Transverse colon (tissue), 4 donors: ENCODE results near the gene HOXA6. TPM values are rescaled to one million over a fixed set of nuclear protein-coding genes. Genes with fewer than 3 reads are reported as not detected.

Experiments used
- DNase-seq: peaks from one replicate; pipeline ENCODE4 v3.0.0-alpha.2; 2019
- H3K27ac ChIP-seq, 4 donors: fragments of 200-600 bp; sonication (generic); 2 replicates each; pipeline ENCODE4 v1.5.1; 2016 to 2018; ENCODE audit warnings: inconsistent platforms in 4 of 4
- H3K27me3 ChIP-seq: fragments of 200-600 bp; sonication (generic); 2 replicates; pipeline ENCODE4 v1.5.1; 2017; ENCODE audit warnings: inconsistent platforms
- H3K36me3 ChIP-seq, 4 donors: fragments of 200-600 bp; sonication (generic); 2 replicates each; pipeline ENCODE4 v1.5.1; 2017 to 2019; ENCODE audit warnings: inconsistent platforms in 4 of 4
- H3K4me1 ChIP-seq, 4 donors: fragments of 200-600 bp; sonication (generic); 2 replicates each; pipeline ENCODE4 v1.5.1; 2017 to 2020; ENCODE audit warnings: inconsistent platforms in 4 of 4
- H3K4me3 ChIP-seq, 4 donors: fragments of 200-600 bp; sonication (generic); 1 replicate in 1 of 4; 2 replicates in 3 of 4; pipeline versions ENCODE4 v1.5.1 to v1.6.1; 2017 to 2019; ENCODE audit warnings: inconsistent platforms in 4 of 4
- H3K9me3 ChIP-seq, 2 donors: fragments of 200-600 bp; sonication (generic); 2 replicates each; pipeline ENCODE4 v1.5.1; 2017 to 2019; ENCODE audit warnings: inconsistent platforms in 2 of 2
- CTCF ChIP-seq, 5 experiments: fragments of 200-600 bp in 3 of 5; fragments of 450-650 bp in 2 of 5; sonication (generic) in 3 of 5; IDR thresholded peaks; 1 replicate in 2 of 5; 2 replicates in 3 of 5; pipeline ENCODE4 v1.5.1; 2016 to 2017; ENCODE audit warnings: antibody characterized with exemption in 5 of 5, inconsistent platforms in 3 of 5, mild to moderate bottlenecking in 2 of 5, moderate library complexity in 1 of 5
- EP300 ChIP-seq: sonication (generic); formaldehyde crosslinking; IDR thresholded peaks from one replicate; pipeline ENCODE4 v1.6.1; 2017; ENCODE audit warnings: antibody characterized with exemption, low read depth
- POLR2A ChIP-seq: fragments of 450-650 bp; IDR thresholded peaks from one replicate; pipeline ENCODE4 v1.6.1; 2016; ENCODE audit warnings: antibody characterized with exemption, mild to moderate bottlenecking, moderate library complexity
- POLR2AphosphoS5 ChIP-seq, 3 donors: sonication (generic); formaldehyde crosslinking; IDR thresholded peaks; one replicate each; pipeline ENCODE4 v1.6.1; 2016; ENCODE audit warnings: antibody characterized with exemption in 3 of 3
- WGBS, 2 donors: methylation state at CpG; one replicate each; pipeline ENCODE4 v1.1.5; 2018; ENCODE audit warnings: low coverage in 1 of 2; 5-methylcytosine and 5-hydroxymethylcytosine counted together
- in situ Hi-C, 4 donors: fragments of 200-750 bp; cut with MboI; loops; one replicate each; pipeline versions ENCODE4 v1.15.0 to v1.15.1; 2017; ENCODE audit warnings: low sequenced_read_pairs in 3 of 4, low pct_ligation_motif_present in 1 of 4, low pct_unique_long_range_greater_than_20kb in 1 of 4
- intact Hi-C: fragments of 100-400 bp; cut with DNase I; formaldehyde crosslinking; loops from one replicate; pipeline ENCODE4 v1.15.1; 2023; ENCODE audit warnings: low total_unique reads
- total RNA-seq, 4 donors: library from RNA; depleted of rRNA; stranded (reverse); fragments of >200 nt; gene quantifications; one replicate each; pipeline ENCODE4 v1.1.0, GENCODE V29; 2016

Gene HOXA6
- total RNA-seq, 4 donors from 2014 or later, result 12.9 to 27.8 (median 17.3) TPM

GRCh38 chr7:27110186-27111031, 37.2 kb downstream of the HOXA6 start:
- TF ChIP-seq POLR2A (no peak), POLR2AphosphoS5 (IDR thresholded peaks at IDR 0.05) (peak; percentile 52 to 60 (median 53)), EP300 (no peak)
- 49% methylated on average over 62 of the region's 66 CpGs; no CpG with 5 or more reads in 1 of the 2 donors for WGBS, 2 donors
- intact Hi-C loops, result no loop called here

GRCh38 chr7:27109466-27110185, 37.9 kb downstream of the HOXA6 start:
- in situ Hi-C loops, result no loop called here
- no peak overlapping the region for H3K4me3 ChIP-seq
- no peaks in the 10 kb centered on the region for H3K9me3 ChIP-seq
- intact Hi-C loops, result loop anchor here (5.0 kb wide), 1 partner anchor 38 kb away; the partner anchor contains the start of gene HOXA6
- peaks cover 10 to 90% (median 59%) of the 10 kb centered on the region in 4 donors for H3K4me1 ChIP-seq
- no peaks in the 10 kb centered on the region for H3K27me3 ChIP-seq
- no peaks in the 10 kb centered on the region for H3K36me3 ChIP-seq
- peak overlapping the region; percentile 90 to 96 (median 92) for H3K27ac ChIP-seq
- TF ChIP-seq EP300, result no peak
- WGBS, 2 donors, result 86% methylated on average over 4 of the region's 4 CpGs; no CpG with 5 or more reads in 1 of the 2 donors
- DNase-seq, result no peak

More at GRCh38 chr7:27110186-27111031, 37.2 kb downstream of the HOXA6 start:
- Histone ChIP-seq H3K4me3 (peak overlapping the region in 2 of 4 donors; percentile 17 to 34), H3K9me3 (no peaks in the 10 kb centered on the region), H3K27me3 (no peaks in the 10 kb centered on the region), H3K36me3 (no peaks in the 10 kb centered on the region), H3K27ac (peak overlapping the region; percentile 90 to 96 (median 92)), H3K4me1 (peaks cover 10 to 89% (median 59%) of the 10 kb centered on the region in 4 donors)
- in situ Hi-C loops, result no loop called here
- peak; percentile 78 for DNase-seq

- peak overlapping the region; percentile 90 to 96 (median 92) for H3K27ac ChIP-seq
- in situ Hi-C loops (no loop called here), intact Hi-C loops (loop anchor here (5.0 kb wide), 1 partner anchor 39 kb away; the partner anchor contains the start of gene HOXA6)
- no peaks in the 10 kb centered on the region for H3K36me3 ChIP-seq
- WGBS, 2 donors, result 35 to 45% methylated on average over 2 to 41 of the region's 41 CpGs
- H3K4me3 ChIP-seq, result peak overlapping the region in 3 of 4 donors; percentile 2 to 36 (median 27)
- DNase-seq, result peak; percentile 63
- TF ChIP-seq POLR2AphosphoS5 (IDR thresholded peaks at IDR 0.05) (peak; percentile 69 to 77 (median 76)), EP300 (no peak), POLR2A (peak; percentile 67), CTCF (IDR thresholded peaks at IDR 0.05) (peak in 2 of 5 experiments; percentile 23 to 26)
- H3K4me1 ChIP-seq, result peaks cover 10 to 94% (median 54%) of the 10 kb centered on the region in 4 donors
- no peaks in the 10 kb centered on the region for H3K27me3 ChIP-seq
- H3K9me3 ChIP-seq, result no peaks in the 10 kb centered on the region
Measured at GRCh38 chr7:27108390-27109127, 39.0 kb downstream of the HOXA6 start.

GRCh38 chr7:27107391-27108381, 39.9 kb downstream of the HOXA6 start:
- in situ Hi-C loops (no loop called here), intact Hi-C loops (loop anchor here (5.0 kb wide), 1 partner anchor 40 kb away; the partner anchor contains the start of gene HOXA6)
- Histone ChIP-seq H3K27ac (peak overlapping the region; percentile 90 to 96 (median 92)), H3K4me1 (peaks cover 9 to 95% (median 47%) of the 10 kb centered on the region in 4 donors), H3K36me3 (no peaks in the 10 kb centered on the region), H3K9me3 (no peaks in the 10 kb centered on the region), H3K4me3 (peak overlapping the region in 3 of 4 donors; percentile 2 to 36 (median 27)), H3K27me3 (no peaks in the 10 kb centered on the region)
- TF ChIP-seq EP300 (no peak), POLR2A (peak; percentile 31), CTCF (IDR thresholded peaks at IDR 0.05) (no peak), POLR2AphosphoS5 (IDR thresholded peaks at IDR 0.05) (peak in 1 of 3 donors; percentile 22)
- peak; percentile 41 for DNase-seq
- WGBS, 2 donors, result 38 to 39% methylated on average over 7 to 36 of the region's 47 CpGs
